Neuronal stem cell (in vitro differentiated cells): ENCODE data around the gene RAC2.

ENCODE experiments used
- DNase-seq: peaks from one replicate; pipeline ENCODE4 v3.0.0-alpha.2; 2013; ENCODE audit warnings: low spot score
- H2AFZ ChIP-seq: one replicate; pipeline ENCODE4 v1.6.1; 2013; ENCODE audit warnings: mild to moderate bottlenecking, low read length, inconsistent platforms
- H2AK5ac ChIP-seq: 2 replicates; pipeline ENCODE4 v1.6.1; 2013; ENCODE audit warnings: low read depth, mild to moderate bottlenecking, inconsistent platforms, low read length, moderate library complexity, mixed read lengths
- H2BK120ac ChIP-seq: 2 replicates; pipeline ENCODE4 v1.6.1; 2013; ENCODE audit warnings: low read depth, mild to moderate bottlenecking, inconsistent platforms, low read length, moderate library complexity, mixed read lengths
- H2BK12ac ChIP-seq: one replicate; pipeline ENCODE4 v1.6.1; 2013; ENCODE audit warnings: low read length, inconsistent platforms
- H2BK15ac ChIP-seq: 2 replicates; pipeline ENCODE4 v1.6.1; 2013; ENCODE audit warnings: mild to moderate bottlenecking, low read length, inconsistent platforms, mixed read lengths
- H2BK5ac ChIP-seq: one replicate; pipeline ENCODE4 v1.6.1; 2013; ENCODE audit warnings: inconsistent platforms, mild to moderate bottlenecking, low read length, moderate library complexity
- H3K14ac ChIP-seq: one replicate; pipeline ENCODE4 v1.6.1; 2013; ENCODE audit warnings: low read length, inconsistent platforms
- H3K18ac ChIP-seq: 2 replicates; pipeline ENCODE4 v1.6.1; 2013; ENCODE audit warnings: low read length, inconsistent platforms
- H3K23ac ChIP-seq: 2 replicates; pipeline ENCODE4 v1.6.1; 2013; ENCODE audit warnings: low read depth, mild to moderate bottlenecking, mixed read lengths, low read length, inconsistent platforms; ENCODE audit not compliant: poor library complexity
- H3K27ac ChIP-seq: replicated peaks from 3 replicates; pipeline ENCODE4 v1.5.1; 2013; ENCODE audit warnings: low read length, inconsistent platforms
- H3K27me3 ChIP-seq, 3 experiments: 2 replicates each; pipeline ENCODE4 v1.6.1; 2013; ENCODE audit warnings: low read length in 3 of 3, mild to moderate bottlenecking in 2 of 3, inconsistent platforms in 1 of 3, low read depth in 1 of 3, mixed read lengths in 1 of 3, moderate library complexity in 1 of 3; ENCODE audit not compliant: control insufficient read depth in 3 of 3, insufficient read depth in 3 of 3
- H3K36me3 ChIP-seq, 2 donors: replicated peaks in 1 of 2; 2 replicates each; pipeline ENCODE4 v1.6.1; 2013; ENCODE audit warnings: low read length in 2 of 2; ENCODE audit not compliant: control insufficient read depth in 2 of 2, insufficient read depth in 2 of 2
- H3K4ac ChIP-seq: 2 replicates; pipeline ENCODE4 v1.6.1; 2013; ENCODE audit warnings: inconsistent platforms, mild to moderate bottlenecking, low read length, moderate library complexity
- H3K4me1 ChIP-seq, 2 donors: 1 replicate in 1 of 2; 2 replicates in 1 of 2; pipeline ENCODE4 v1.6.1; 2013; ENCODE audit warnings: low read length in 2 of 2, low read depth in 1 of 2; ENCODE audit not compliant: control insufficient read depth in 2 of 2, insufficient read depth in 1 of 2
- H3K4me2 ChIP-seq: one replicate; pipeline ENCODE4 v1.6.1; 2013; ENCODE audit warnings: mild to moderate bottlenecking, low read length, inconsistent platforms; ENCODE audit not compliant: insufficient read depth, poor library complexity, severe bottlenecking
- H3K4me3 ChIP-seq, 2 donors: 2 replicates each; pipeline ENCODE4 v1.5.1; 2013; ENCODE audit warnings: low read length in 2 of 2, mild to moderate bottlenecking in 2 of 2, inconsistent platforms in 1 of 2, moderate library complexity in 1 of 2
- H3K79me1 ChIP-seq: one replicate; pipeline ENCODE4 v1.6.1; 2013; ENCODE audit warnings: low read depth, mild to moderate bottlenecking, inconsistent platforms, low read length, moderate library complexity
- H3K9ac ChIP-seq: one replicate; pipeline ENCODE4 v1.6.1; 2013; ENCODE audit warnings: mild to moderate bottlenecking, low read depth, low read length, inconsistent platforms; ENCODE audit not compliant: poor library complexity
- H3K9me3 ChIP-seq, 2 donors: replicated peaks in 1 of 2; 2 replicates each; pipeline versions ENCODE3 to v1.6.1; 2013; ENCODE audit warnings: low read length in 2 of 2, mild to moderate bottlenecking in 2 of 2, inconsistent platforms in 1 of 2, low read depth in 1 of 2, mixed read lengths in 1 of 2, moderate library complexity in 1 of 2; ENCODE audit not compliant: control insufficient read depth in 2 of 2, insufficient read depth in 1 of 2
- H4K8ac ChIP-seq: one replicate; pipeline ENCODE4 v1.6.1; 2013; ENCODE audit warnings: low read depth, mild to moderate bottlenecking, inconsistent platforms, low read length, moderate library complexity
- H4K91ac ChIP-seq: one replicate; pipeline ENCODE4 v1.6.1; 2013; ENCODE audit warnings: low read length, low read depth, mild to moderate bottlenecking, inconsistent platforms; ENCODE audit not compliant: poor library complexity
- WGBS, 2 donors: extraction: QIAGEN DNeasy Blood & Tissue Kit; methylation state at CpG; one replicate each; pipeline ENCODE4 v1.1.7; 2013; ENCODE audit warnings: missing lambda C conversion rate in 2 of 2, mixed read lengths in 1 of 2; ENCODE audit not compliant: insufficient read length in 2 of 2, insufficient replicate concordance in 1 of 2; ENCODE audit errors: extremely low coverage in 2 of 2; 5-methylcytosine and 5-hydroxymethylcytosine counted together

RAC2 gene

DNA sequence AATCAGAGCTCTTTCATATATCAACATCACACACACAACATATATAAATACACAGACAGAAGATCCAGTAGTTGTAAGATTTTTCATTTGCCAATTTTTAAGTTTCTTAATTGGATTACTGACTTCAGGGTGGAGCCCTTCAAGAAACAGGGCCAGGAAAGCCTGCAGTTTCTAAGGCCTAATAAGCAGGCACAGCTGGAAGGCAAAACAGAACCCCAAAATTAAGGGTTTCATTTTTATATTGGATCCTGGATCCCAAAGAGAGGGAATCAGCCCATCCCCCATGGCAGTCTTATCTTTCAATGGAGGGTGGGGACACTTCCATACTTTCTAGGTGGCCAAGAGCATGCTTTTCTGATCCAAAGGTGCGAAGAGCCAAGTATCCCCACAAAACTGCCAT lies 51.3 kb downstream of the RAC2 start:
- Histone ChIP-seq H3K27ac (no peak overlapping the region), H2BK120ac (no peak overlapping the region)

DNA sequence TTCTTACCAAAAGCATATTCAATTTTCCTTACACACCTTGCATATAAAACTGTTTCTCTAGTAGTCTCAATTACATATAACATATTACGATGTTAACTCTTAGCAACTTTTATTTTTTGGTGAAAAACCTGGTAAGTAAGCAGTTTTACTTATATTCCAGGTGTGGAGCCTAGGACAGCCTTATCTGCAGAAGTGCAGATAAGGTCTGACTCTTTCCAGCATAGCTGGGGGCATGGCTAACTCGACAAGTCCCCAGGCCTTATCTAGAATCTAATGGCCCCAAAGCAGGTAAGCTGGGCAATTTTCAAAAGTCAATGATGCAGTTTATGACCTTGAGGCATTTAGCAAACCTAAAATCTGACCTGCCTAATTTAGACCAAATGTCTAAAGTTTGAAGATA lies 51.9 kb downstream of the RAC2 start:
- H3K27me3 ChIP-seq, result no peaks in the 10 kb centered on the region
- H2AFZ ChIP-seq, result no peak overlapping the region
- no peak overlapping the region for H2BK120ac ChIP-seq
- no peak overlapping the region for H3K14ac ChIP-seq
- H3K18ac ChIP-seq, result no peak overlapping the region
- no peak overlapping the region for H3K23ac ChIP-seq
- no peaks in the 10 kb centered on the region for H3K79me1 ChIP-seq
- no peak for DNase-seq
- H2BK5ac ChIP-seq, result no peak overlapping the region
- WGBS, 2 donors, result no CpG with 5 or more reads among the region's 2 CpGs
- peaks cover 13 to 21% of the 10 kb centered on the region in 2 donors for H3K4me1 ChIP-seq
- H3K9me3 ChIP-seq, result peaks cover 0 to 27% of the 10 kb centered on the region in 2 donors
- H3K27ac ChIP-seq, result no peak overlapping the region
- H2BK15ac ChIP-seq, result no peak overlapping the region
- H3K4me3 ChIP-seq, result no peak overlapping the region
- no peak overlapping the region for H2AK5ac ChIP-seq
- no peak overlapping the region for H3K4ac ChIP-seq
- no peak overlapping the region for H3K4me2 ChIP-seq
- H4K91ac ChIP-seq, result no peak overlapping the region
- no peak overlapping the region for H2BK12ac ChIP-seq
- no peak overlapping the region for H4K8ac ChIP-seq
- H3K9ac ChIP-seq, result no peak overlapping the region
- peaks cover 0 to 4% of the 10 kb centered on the region in 2 donors for H3K36me3 ChIP-seq

More for the DNA sequence above, 51.3 kb downstream of the RAC2 start:
- WGBS, 2 donors, result no CpG with 5 or more reads among the region's 1 CpG
- no peak overlapping the region for H3K4me2 ChIP-seq
- H2BK5ac ChIP-seq, result no peak overlapping the region
- no peak overlapping the region for H4K91ac ChIP-seq
- no peaks in the 10 kb centered on the region for H3K27me3 ChIP-seq
- H3K4me3 ChIP-seq, result no peak overlapping the region
- H3K23ac ChIP-seq, result no peak overlapping the region
- H3K14ac ChIP-seq, result no peak overlapping the region
- peaks cover 0 to 4% of the 10 kb centered on the region in 2 donors for H3K36me3 ChIP-seq
- H3K79me1 ChIP-seq, result peaks cover 2% of the 10 kb centered on the region
- peaks cover 0 to 27% of the 10 kb centered on the region in 2 donors for H3K9me3 ChIP-seq
- H3K4ac ChIP-seq, result no peak overlapping the region
- H2BK12ac ChIP-seq, result no peak overlapping the region
- DNase-seq, result no peak
- no peak overlapping the region for H2BK15ac ChIP-seq
- no peak overlapping the region for H3K9ac ChIP-seq
- H3K18ac ChIP-seq, result no peak overlapping the region
- H4K8ac ChIP-seq, result no peak overlapping the region
- H2AFZ ChIP-seq, result no peak overlapping the region
- no peak overlapping the region for H2AK5ac ChIP-seq
- H3K4me1 ChIP-seq, result peaks cover 15 to 18% of the 10 kb centered on the region in 2 donors

DNA sequence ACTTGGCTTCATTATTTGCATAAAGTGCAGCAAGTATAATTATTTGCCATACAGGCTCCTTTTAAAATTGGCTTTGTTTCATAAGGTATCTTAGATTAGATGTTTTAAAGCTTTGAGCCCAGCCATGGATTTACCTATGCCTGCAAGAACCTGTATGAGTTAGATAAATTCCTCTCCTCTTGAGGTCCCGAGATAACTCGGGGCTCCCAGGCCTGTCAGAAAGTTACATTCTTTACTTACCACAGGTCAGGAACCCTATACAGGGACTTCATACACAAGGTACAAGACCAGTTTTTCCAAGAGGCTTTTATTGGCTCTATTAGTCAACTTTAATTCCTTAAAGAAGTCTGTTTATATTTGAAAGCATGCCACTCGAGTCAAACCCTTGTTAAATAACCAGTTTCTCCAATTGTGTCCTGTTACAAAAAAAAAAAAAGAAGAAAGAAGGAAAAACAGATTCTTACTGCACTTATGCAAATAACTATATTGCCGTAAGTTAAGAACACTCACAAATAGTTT lies 53.7 kb downstream of the RAC2 start:
- WGBS, 2 donors, result no CpG with 5 or more reads among the region's 4 CpGs
- no peak overlapping the region for H3K4ac ChIP-seq
- peaks cover 10 to 25% of the 10 kb centered on the region in 2 donors for H3K4me1 ChIP-seq
- no peak overlapping the region for H3K9ac ChIP-seq
- no peak overlapping the region for H4K8ac ChIP-seq
- no peak overlapping the region for H2BK12ac ChIP-seq
- H2BK120ac ChIP-seq, result no peak overlapping the region
- peaks cover 0 to 27% of the 10 kb centered on the region in 2 donors for H3K9me3 ChIP-seq
- no peak overlapping the region for H4K91ac ChIP-seq
- H3K79me1 ChIP-seq, result no peaks in the 10 kb centered on the region
- no peak overlapping the region for H3K27ac ChIP-seq
- H3K27me3 ChIP-seq, result no peaks in the 10 kb centered on the region
- H3K4me2 ChIP-seq, result no peak overlapping the region
- H3K36me3 ChIP-seq, result peaks cover 0 to 12% of the 10 kb centered on the region in 2 donors
- H3K23ac ChIP-seq, result no peak overlapping the region
- no peak overlapping the region for H2AFZ ChIP-seq
- H2BK5ac ChIP-seq, result no peak overlapping the region
- no peak overlapping the region for H3K18ac ChIP-seq
- DNase-seq, result no peak
- no peak overlapping the region for H3K14ac ChIP-seq
- H2AK5ac ChIP-seq, result no peak overlapping the region
- H3K4me3 ChIP-seq, result no peak overlapping the region
- no peak overlapping the region for H2BK15ac ChIP-seq

DNA sequence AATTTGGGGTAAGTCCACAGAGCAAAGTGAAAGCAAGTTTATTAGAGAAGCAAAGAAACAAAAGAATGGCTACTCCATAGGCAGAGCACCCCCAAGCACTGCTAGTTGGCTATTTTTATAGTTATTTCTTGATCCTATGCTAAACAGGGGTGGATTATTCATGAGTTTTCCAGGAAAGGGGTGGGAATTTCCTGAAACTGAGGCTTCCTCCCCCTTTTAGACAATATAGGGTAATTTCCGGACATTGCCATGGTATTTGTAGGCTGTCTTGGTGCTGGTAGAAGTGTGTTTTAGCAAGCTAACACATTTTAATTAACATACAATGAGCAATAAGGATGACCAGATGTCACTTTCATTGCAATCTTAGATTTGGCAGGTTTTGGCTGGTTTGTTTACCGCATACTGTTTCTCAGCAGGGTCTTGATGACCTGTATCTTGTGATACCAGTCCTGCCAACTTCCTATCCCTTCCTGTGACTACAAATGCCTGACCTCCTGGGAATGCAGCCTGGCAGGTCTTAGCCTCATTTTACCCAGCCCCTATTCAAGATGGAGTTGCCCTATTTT lies 55.1 kb downstream of the RAC2 start:
- H3K36me3 ChIP-seq, result peaks cover 0 to 26% of the 10 kb centered on the region in 2 donors
- no peak overlapping the region for H3K4me2 ChIP-seq
- no peaks in the 10 kb centered on the region for H3K27me3 ChIP-seq
- WGBS, 2 donors, result no CpG with 5 or more reads among the region's 2 CpGs
- no peak overlapping the region for H4K91ac ChIP-seq
- H3K23ac ChIP-seq, result no peak overlapping the region
- peak overlapping the region in 1 of 2 donors; percentile 89 for H3K4me3 ChIP-seq
- no peak overlapping the region for H3K9ac ChIP-seq
- no peak overlapping the region for H2BK15ac ChIP-seq
- H3K14ac ChIP-seq, result no peak overlapping the region
- no peaks in the 10 kb centered on the region for H3K79me1 ChIP-seq
- H3K4ac ChIP-seq, result no peak overlapping the region
- peak overlapping the region; percentile 91 for H3K27ac ChIP-seq
- H4K8ac ChIP-seq, result no peak overlapping the region
- no peak for DNase-seq
- H3K9me3 ChIP-seq, result peaks cover 0 to 27% of the 10 kb centered on the region in 2 donors
- no peak overlapping the region for H2BK12ac ChIP-seq
- no peak overlapping the region for H2BK5ac ChIP-seq
- peak overlapping the region; percentile 72 for H2AFZ ChIP-seq
- no peak overlapping the region for H2BK120ac ChIP-seq
- H3K18ac ChIP-seq, result no peak overlapping the region
- H3K4me1 ChIP-seq, result peaks cover 10 to 25% of the 10 kb centered on the region in 2 donors
- H2AK5ac ChIP-seq, result no peak overlapping the region
